ENCODE data around the gene MYRFL. TPM values are rescaled to one million over a fixed set of nuclear protein-coding genes. Genes with fewer than 3 reads are reported as not detected.

Gene MYRFL
- total RNA-seq, 1 experiment from 2014 or later, result 0.57 TPM

DNA sequence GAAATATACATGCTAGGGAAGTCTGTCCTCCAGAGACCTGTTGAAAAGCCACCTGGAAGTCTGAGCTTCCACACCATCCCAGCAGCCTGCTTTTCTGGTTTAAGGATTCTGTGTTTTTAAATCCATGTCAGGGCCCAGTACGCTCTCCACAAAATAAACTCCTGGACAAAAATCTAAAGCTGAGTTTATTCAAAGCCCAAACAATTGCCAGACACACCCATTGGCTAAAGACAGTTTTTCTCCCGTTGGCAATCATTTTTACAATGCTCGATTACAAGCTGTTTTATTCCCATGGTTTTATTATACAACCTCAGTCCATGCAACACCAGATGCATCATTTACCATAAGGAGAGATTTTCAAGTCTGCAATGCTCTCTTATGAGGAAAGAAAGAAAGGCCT, 94.5 kb downstream of the MYRFL start:
- Histone ChIP-seq H3K27ac (ENCODE audit: insufficient read length, low read depth, low read length) (no peak overlapping the region), H2BK5ac (ENCODE audit: insufficient read length, low read length) (no peak overlapping the region), H3T11ph (ENCODE audit: low read length) (no peak overlapping the region), H4K91ac (ENCODE audit: insufficient read length, low read depth, low read length) (no peak overlapping the region), H3K18ac (ENCODE audit: insufficient read length, low read depth, low read length) (no peak overlapping the region), H3K9me3 (ENCODE audit: control insufficient read depth, low read depth, low read length) (no peaks in the 10 kb centered on the region), H2BK120ac (ENCODE audit: low read depth, low read length, poor library complexity, severe bottlenecking) (no peak overlapping the region), H4K20me1 (ENCODE audit: control insufficient read depth, insufficient read depth, insufficient read length) (no peaks in the 10 kb centered on the region), H3K23me2 (ENCODE audit: insufficient read length, low read depth, low read length, poor library complexity, severe bottlenecking) (no peaks in the 10 kb centered on the region), H2AK5ac (ENCODE audit: insufficient read length, low read length) (no peak overlapping the region), H3K27me3 (ENCODE audit: insufficient read depth, low read length) (no peaks in the 10 kb centered on the region), H2BK12ac (ENCODE audit: insufficient read length, low read depth, low read length) (no peak overlapping the region), H3K4ac (ENCODE audit: low read depth, low read length) (no peak overlapping the region), H3K79me1 (ENCODE audit: insufficient read depth, low read depth, low read length, poor library complexity, severe bottlenecking) (no peaks in the 10 kb centered on the region), H3K56ac (ENCODE audit: insufficient read length, low read depth, low read length) (no peak overlapping the region), H3K4me1 (ENCODE audit: insufficient read depth, low read length) (no peaks in the 10 kb centered on the region), H4K8ac (replicated peaks; ENCODE audit: insufficient read length, low read depth, low read length) (no peak overlapping the region), H3K79me2 (ENCODE audit: insufficient read depth, low read length) (0 out of 2 replicates have a peak, but pooled peaks cover 1% of the 10 kb centered on the region), H2BK15ac (ENCODE audit: low read depth, low read length) (no peak overlapping the region), H3K23ac (ENCODE audit: insufficient read length, low read depth, low read length) (no peak overlapping the region), H4K5ac (ENCODE audit: insufficient read length, low read depth, low read length) (no peak overlapping the region), H3K9ac (ENCODE audit: extremely low read depth, insufficient read length, low read length) (no peak overlapping the region), H3K4me2 (ENCODE audit: insufficient read depth, insufficient read length, low read length) (no peak overlapping the region), H2AFZ (ENCODE audit: low read length) (no peak overlapping the region), H2BK20ac (ENCODE audit: low read depth, low read length, poor library complexity, severe bottlenecking) (no peak overlapping the region), H3K14ac (ENCODE audit: insufficient read depth, low read length) (no peak overlapping the region)
- TF ChIP-seq, protein P1, sequence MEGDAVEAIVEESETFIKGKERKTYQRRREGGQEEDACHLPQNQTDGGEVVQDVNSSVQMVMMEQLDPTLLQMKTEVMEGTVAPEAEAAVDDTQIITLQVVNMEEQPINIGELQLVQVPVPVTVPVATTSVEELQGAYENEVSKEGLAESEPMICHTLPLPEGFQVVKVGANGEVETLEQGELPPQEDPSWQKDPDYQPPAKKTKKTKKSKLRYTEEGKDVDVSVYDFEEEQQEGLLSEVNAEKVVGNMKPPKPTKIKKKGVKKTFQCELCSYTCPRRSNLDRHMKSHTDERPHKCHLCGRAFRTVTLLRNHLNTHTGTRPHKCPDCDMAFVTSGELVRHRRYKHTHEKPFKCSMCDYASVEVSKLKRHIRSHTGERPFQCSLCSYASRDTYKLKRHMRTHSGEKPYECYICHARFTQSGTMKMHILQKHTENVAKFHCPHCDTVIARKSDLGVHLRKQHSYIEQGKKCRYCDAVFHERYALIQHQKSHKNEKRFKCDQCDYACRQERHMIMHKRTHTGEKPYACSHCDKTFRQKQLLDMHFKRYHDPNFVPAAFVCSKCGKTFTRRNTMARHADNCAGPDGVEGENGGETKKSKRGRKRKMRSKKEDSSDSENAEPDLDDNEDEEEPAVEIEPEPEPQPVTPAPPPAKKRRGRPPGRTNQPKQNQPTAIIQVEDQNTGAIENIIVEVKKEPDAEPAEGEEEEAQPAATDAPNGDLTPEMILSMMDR (conservative IDR thresholded peaks at IDR 0.05), result no peak
- Mint-ChIP-seq H3K27ac (no peak overlapping the region), H3K36me3 (ENCODE audit: insufficient read depth in 1 of 3, low read depth in 3 of 3) (peaks cover 3 to 9% (median 3%) of the 10 kb centered on the region in 3 experiments; a peak in 5 of 7 replicates), H3K27me3 (ENCODE audit: low read depth) (no peaks in the 10 kb centered on the region), H3K9me3 (peaks cover 4% of the 10 kb centered on the region in 2 experiments; a peak in 4 of 5 replicates), H3K4me1 (peaks cover 4 to 7% of the 10 kb centered on the region in 2 experiments; a peak in 3 of 4 replicates), H3K4me3 (no peak overlapping the region)
- DNase-seq, result no peak
- no CpG with 5 or more reads among the region's 3 CpGs for WGBS (ENCODE audit: extremely low coverage, insufficient read length, low lambda C conversion rate)
